ENCODE measurements around the gene FN3KRP.
A peak's percentile ranks its signal among the peaks of the same experiment; 100 is the strongest.

The FN3KRP gene

GRCh38 chr17:82687871-82688270 is 28.6 kb upstream of the FN3KRP start:
- DNase-seq = no peak

- no peak for DNase-seq
Observed at GRCh38 chr17:82689077-82689476, 27.4 kb upstream of the FN3KRP start.

- no peak for DNase-seq
Observed at GRCh38 chr17:82690786-82691489, 25.6 kb upstream of the FN3KRP start.

- no peak for DNase-seq
Observed at GRCh38 chr17:82691714-82692113, 24.8 kb upstream of the FN3KRP start.

- no peak for DNase-seq
Observed at GRCh38 chr17:82692268-82692667, 24.2 kb upstream of the FN3KRP start.

- DNase-seq = no peak
Observed at GRCh38 chr17:82693168-82693867, 23.2 kb upstream of the FN3KRP start.

- no peak for DNase-seq
Observed at GRCh38 chr17:82694647-82695046, 21.9 kb upstream of the FN3KRP start.

GRCh38 chr17:82696259-82696658 is 20.2 kb upstream of the FN3KRP start:
- DNase-seq = no peak

- no peak for DNase-seq
Observed at GRCh38 chr17:82696916-82697807, 19.3 kb upstream of the FN3KRP start.

- DNase-seq = no peak
Observed at GRCh38 chr17:82697808-82698064, 18.8 kb upstream of the FN3KRP start.

GRCh38 chr17:82698065-82698973 is 18.2 kb upstream of the FN3KRP start, which contains the start of gene RAB40B:
Gene RAB40B, minus strand, starts transcription at chr17:82698698. Its CDS starts 102 bp downstream, at chr17:82698596.
- DNase-seq = peak; percentile 98

- DNase-seq = no peak
Observed at GRCh38 chr17:82698974-82699442, 17.5 kb upstream of the FN3KRP start.

GRCh38 chr17:82699551-82699950 is 17.0 kb upstream of the FN3KRP start:
- DNase-seq = no peak

GRCh38 chr17:82702231-82702927 is 14.1 kb upstream of the FN3KRP start:
- DNase-seq = no peak

- no peak for DNase-seq
Observed at GRCh38 chr17:82703036-82703745, 13.3 kb upstream of the FN3KRP start.

GRCh38 chr17:82703935-82704865 is 12.3 kb upstream of the FN3KRP start:
- DNase-seq = no peak

- no peak for DNase-seq
Observed at GRCh38 chr17:82704886-82705285, 11.6 kb upstream of the FN3KRP start.

GRCh38 chr17:82705756-82706155 is 10.8 kb upstream of the FN3KRP start:
- DNase-seq = no peak

GRCh38 chr17:82709024-82709675 is 7.4 kb upstream of the FN3KRP start:
- no peak for DNase-seq
